ENCODE results near the gene DHX38. TPM values are rescaled to one million over a fixed set of nuclear protein-coding genes. Genes with fewer than 3 reads are reported as not detected.
"Not testable (repeated sequence)": the region's sequence is repeated elsewhere in the genome, so short reads cannot be mapped to it uniquely, and the experiment has no call there.

The DHX38 gene
- total RNA-seq = 10 to 100 TPM; 74.9 to 82.7 TPM

DNA sequence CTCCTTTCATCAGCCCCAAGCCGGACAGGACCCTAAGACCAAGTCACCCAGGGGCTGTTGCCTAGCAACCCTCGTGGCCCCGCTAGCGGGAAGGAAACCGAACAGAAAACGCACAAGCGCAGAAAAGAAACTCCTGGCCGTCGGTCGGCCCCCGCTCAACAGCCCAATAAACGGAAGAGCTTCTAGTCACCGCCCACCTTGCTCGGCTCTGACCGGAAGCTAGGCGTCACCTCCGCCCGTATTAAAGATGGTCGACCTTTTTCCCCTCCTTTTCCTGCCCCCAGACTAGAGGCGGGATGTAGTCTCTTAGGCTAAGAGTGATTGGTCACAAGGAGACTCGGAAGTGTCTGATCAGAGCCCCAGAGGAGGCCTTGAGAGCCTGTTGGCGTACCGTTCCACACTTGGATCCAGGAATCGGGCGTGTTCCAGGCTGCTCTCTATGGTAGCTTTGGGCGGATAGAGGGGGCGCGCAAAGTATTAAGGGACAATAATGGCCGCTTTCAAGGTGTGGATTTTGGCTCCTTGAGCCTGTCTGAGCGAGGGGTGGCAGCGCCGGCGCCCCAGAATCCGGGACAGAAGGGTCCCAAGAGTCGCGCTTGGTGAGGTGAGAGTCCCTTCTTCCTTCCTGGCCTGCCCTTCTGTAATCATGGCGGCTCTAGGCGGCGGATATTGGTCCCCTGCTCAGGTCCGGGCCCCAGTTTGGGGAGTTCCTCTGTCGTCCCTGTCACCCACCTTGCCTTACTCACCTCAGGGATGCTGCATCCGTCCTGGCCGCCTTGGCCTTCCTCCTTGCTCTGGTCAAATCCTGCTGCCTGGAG is at the start of gene DHX38, which contains the start of gene TXNL4B:
TSS of gene DHX38 (plus strand) at position 400 of the 818 bp plus-strand sequence. CDS start 2,311 bp downstream, outside the sequence.
TSS of gene TXNL4B (minus strand) at position 173 of the 818 bp plus-strand sequence. CDS start 2,871 bp downstream, outside the sequence.
- DNase-seq (peak; percentile 91 to 93), ATAC-seq (replicated peaks in 1 of 2) (peak; percentile 97)
- Mint-ChIP-seq H3K36me3 (ENCODE audit: insufficient read depth in 2 of 2) (peaks cover 12 to 25% of the 10 kb centered on the region in 2 donors), H3K4me1 (ENCODE audit: low read depth) (peaks cover 52% of the 10 kb centered on the region), H3K27ac (peak within 1 kb of the TSS; percentile 99), H3K9me3 (no peaks in the 10 kb centered on the region), H3K27me3 (ENCODE audit: low read depth) (no peaks in the 10 kb centered on the region), H3K4me3 (peak within 1 kb of the TSS; percentile 95 to 99)

DNA sequence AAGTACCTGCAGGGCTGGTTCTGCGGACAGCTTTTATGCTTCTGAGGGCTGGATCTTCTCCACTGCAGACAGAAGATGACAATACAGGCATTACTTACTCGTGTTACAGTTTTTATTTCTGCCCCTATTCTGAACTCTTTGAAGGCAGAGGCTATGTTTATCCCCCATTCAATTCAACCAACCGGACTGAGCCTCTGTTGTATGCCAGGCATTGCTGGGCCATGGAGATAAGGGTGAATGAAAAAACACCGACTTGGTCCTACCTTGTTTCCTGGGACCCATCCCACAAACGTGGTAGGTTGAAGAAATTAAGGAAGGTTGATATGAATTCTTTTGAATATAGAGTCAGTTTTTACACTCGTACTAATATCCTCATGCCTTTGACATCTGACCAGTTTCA is 49.4 kb upstream of the DHX38 start:
- Mint-ChIP-seq H3K4me3 (no peak overlapping the region), H3K27ac (no peak overlapping the region), H3K27me3 (ENCODE audit: low read depth) (no peaks in the 10 kb centered on the region), H3K9me3 (peaks cover 0 to 4% of the 10 kb centered on the region in 2 donors), H3K36me3 (ENCODE audit: insufficient read depth in 2 of 2) (peaks cover 0 to 9% of the 10 kb centered on the region in 2 donors), H3K4me1 (ENCODE audit: low read depth) (no peaks in the 10 kb centered on the region)
- ATAC-seq (replicated peaks in 1 of 2) (no peak), DNase-seq (no peak)

DNA sequence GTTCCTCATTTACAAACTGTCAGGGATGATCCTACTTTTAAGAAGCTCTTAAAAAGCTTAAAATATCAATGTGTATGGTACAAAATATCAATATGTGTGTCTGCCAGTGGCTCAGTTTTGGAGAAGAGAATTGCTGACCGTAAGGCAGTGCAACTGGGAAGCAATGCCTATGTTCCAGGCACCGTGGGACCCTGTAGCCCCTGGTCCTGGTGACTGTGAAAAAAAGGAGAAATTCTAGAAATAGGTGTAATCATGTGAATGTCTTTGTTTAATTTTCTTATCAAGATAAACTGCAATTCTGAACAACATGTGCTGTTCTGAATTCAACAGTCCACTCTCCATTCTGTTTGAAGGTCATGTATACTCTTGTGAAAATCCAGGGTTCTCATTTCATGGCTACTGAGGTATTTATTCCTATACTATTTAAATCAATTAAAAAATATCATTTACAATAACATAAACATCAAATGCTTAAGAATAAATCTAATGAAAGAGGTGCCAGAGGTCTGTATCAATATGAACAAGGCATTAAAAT is 48.8 kb upstream of the DHX38 start:
- Mint-ChIP-seq H3K27me3 (ENCODE audit: low read depth) (no peaks in the 10 kb centered on the region), H3K27ac (no peak overlapping the region), H3K4me3 (no peak overlapping the region), H3K4me1 (ENCODE audit: low read depth) (no peaks in the 10 kb centered on the region), H3K36me3 (ENCODE audit: insufficient read depth in 2 of 2) (peaks cover under 1 to 10% of the 10 kb centered on the region in 2 donors), H3K9me3 (peaks cover 1 to 6% of the 10 kb centered on the region in 2 donors)
- DNase-seq (no peak), ATAC-seq (replicated peaks in 1 of 2) (no peak)

DNA sequence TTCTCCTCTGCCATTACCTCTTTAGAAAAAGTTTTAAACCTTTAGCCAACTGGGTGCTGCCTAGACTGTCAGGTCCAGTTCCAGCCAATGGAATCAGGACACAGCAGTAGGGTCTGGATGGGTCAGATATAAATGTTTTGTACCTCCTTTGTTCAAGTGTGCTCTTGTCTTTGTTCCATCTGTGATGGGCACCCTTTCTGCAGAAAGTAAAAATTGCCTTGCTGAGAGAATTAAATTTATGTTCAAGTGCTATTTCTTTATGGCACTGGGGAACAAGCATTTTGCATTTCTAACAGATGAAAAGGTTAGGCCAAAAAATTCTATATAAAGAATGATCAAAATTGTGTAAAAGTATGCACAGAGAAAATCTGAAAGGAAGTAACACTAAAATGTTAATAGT is 44.5 kb upstream of the DHX38 start:
- no peak for ATAC-seq (replicated peaks in 1 of 2)
- Mint-ChIP-seq H3K27me3 (ENCODE audit: low read depth) (no peaks in the 10 kb centered on the region), H3K27ac (no peak overlapping the region), H3K9me3 (peaks cover 2 to 6% of the 10 kb centered on the region in 2 donors), H3K4me3 (no peak overlapping the region), H3K36me3 (ENCODE audit: insufficient read depth in 2 of 2) (peaks cover 3 to 7% of the 10 kb centered on the region in 2 donors), H3K4me1 (ENCODE audit: low read depth) (no peaks in the 10 kb centered on the region)
- no peak for DNase-seq

DNA sequence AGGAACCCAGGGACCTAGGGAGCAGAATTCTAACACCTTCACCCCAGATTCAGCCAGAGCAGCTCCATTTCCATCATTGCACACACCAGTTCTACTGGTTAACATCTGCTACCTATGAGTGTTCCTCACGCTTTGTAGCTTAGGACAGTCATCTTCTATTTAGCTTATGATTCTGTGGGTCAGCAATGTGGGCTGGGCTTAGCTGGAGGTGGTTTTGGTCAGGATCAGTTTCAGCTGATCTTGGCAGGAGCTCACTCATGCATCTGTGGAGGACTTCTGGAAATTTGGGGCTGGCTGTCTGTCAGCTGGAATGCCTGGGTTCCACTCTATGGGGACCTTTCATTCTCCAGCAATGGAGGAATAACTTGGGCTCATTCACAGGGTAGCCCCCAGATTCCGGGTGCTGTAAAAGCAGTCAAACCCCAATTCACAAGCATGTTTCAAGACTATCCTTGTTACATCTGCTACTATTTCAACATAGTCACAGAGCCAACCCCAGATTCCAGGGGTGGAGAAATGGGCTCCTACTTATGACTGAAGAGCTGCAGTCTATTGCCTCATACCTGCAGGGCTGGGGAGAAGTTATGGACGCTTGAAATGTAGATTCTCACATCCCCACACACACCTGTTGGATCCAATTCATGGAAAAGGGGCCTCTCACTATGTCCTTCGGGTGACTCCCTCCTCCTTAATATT is 42.7 kb upstream of the DHX38 start:
- Mint-ChIP-seq H3K36me3 (ENCODE audit: insufficient read depth in 2 of 2) (peaks cover 3 to 7% of the 10 kb centered on the region in 2 donors), H3K4me1 (ENCODE audit: low read depth) (no peaks in the 10 kb centered on the region), H3K27me3 (ENCODE audit: low read depth) (no peaks in the 10 kb centered on the region), H3K27ac (no peak overlapping the region), H3K9me3 (peaks cover 2 to 6% of the 10 kb centered on the region in 2 donors), H3K4me3 (no peak overlapping the region)
- ATAC-seq (replicated peaks in 1 of 2) = no peak
- DNase-seq = no peak

DNA sequence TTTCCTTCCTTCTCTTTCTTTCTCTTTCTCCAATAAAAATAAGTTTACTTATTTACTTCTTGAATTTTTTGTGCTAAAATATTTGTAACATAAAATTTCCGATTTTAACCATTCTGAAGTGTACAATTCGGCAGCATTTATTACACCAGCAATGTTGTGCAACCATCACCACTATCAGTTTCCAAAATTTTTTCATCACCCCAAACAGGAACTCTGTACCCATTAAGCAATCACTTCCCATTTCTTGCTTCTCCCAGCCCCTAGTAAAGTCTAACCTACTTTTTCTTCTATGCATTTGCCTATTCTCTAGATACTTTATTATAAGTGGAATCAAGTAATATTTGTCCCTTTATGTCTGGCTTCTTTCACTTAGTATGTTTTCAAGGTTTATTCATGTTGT is 41.8 kb upstream of the DHX38 start:
- DNase-seq (no peak), ATAC-seq (replicated peaks in 1 of 2) (no peak)
- no peak overlapping the region for H3K27ac Mint-ChIP-seq
- no peak overlapping the region for H3K4me3 Mint-ChIP-seq
- H3K4me1 Mint-ChIP-seq (ENCODE audit: low read depth) = no peaks in the 10 kb centered on the region
- peaks cover 3 to 7% of the 10 kb centered on the region in 2 donors for H3K36me3 Mint-ChIP-seq (ENCODE audit: insufficient read depth in 2 of 2)
- no peaks in the 10 kb centered on the region for H3K27me3 Mint-ChIP-seq (ENCODE audit: low read depth)
- H3K9me3 Mint-ChIP-seq = peaks cover 2 to 6% of the 10 kb centered on the region in 2 donors

DNA sequence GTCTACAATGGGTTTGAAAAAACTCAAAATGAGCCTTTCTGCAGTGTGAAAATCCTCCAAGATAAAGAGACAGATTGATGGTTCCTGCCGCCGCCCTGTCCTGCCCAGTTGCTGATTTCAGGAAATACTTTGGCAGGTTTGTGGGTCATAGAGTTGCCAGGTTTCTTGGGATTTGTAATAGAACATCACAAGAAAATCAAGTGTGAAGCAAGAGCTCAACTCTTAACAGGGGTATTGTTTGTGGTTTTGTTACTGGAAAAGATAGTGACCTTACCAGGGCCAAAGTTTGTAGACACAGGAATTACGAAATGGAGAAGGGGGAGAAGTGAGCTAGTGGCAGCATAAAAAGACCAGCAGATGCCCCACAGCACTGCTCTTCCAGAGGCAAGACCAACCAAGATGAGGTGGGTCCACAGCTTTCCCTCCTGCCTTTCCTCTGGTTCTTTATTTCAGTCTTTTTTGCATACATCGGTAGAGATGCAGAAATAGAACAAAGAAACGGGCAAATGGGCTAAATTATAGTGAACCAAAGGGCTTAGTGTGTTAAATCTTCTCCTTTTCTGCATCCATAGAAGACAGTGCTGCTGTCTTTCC is 39.3 kb upstream of the DHX38 start, which contains the start of gene HP:
TSS of gene HP (plus strand) at position 252 of the 594 bp plus-strand sequence. CDS start at position 400, 148 bp downstream.
- not testable (repeated sequence) for H3K4me1 Mint-ChIP-seq (ENCODE audit: low read depth); H3K27ac Mint-ChIP-seq; DNase-seq; H3K9me3 Mint-ChIP-seq; H3K36me3 Mint-ChIP-seq (ENCODE audit: insufficient read depth in 2 of 2); ATAC-seq (replicated peaks in 1 of 2); H3K27me3 Mint-ChIP-seq (ENCODE audit: low read depth); H3K4me3 Mint-ChIP-seq

DNA sequence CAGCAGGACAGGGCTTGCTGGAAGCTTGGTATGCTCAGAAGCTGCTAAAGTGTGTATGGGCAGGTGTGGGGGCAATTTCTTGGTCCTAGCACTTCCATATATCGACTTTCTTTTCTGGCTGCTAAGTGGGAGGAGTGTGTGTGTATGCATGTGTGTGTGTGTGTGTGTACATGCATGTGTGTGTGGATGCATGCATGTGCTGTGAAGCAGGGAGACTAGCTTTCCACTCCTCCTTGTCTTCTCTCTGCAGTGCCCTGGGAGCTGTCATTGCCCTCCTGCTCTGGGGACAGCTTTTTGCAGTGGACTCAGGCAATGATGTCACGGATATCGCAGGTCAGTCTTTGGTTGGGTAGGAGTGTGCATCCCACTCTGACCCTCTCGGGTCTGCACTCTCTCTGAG is 37.7 kb upstream of the DHX38 start:
- DNase-seq = no peak
- Mint-ChIP-seq H3K4me3 (no peak overlapping the region), H3K9me3 (no peaks in the 10 kb centered on the region), H3K27ac (no peak overlapping the region), H3K4me1 (ENCODE audit: low read depth) (no peaks in the 10 kb centered on the region), H3K27me3 (ENCODE audit: low read depth) (no peaks in the 10 kb centered on the region), H3K36me3 (ENCODE audit: insufficient read depth in 2 of 2) (no peaks in the 10 kb centered on the region)
- no peak for ATAC-seq (replicated peaks in 1 of 2)

DNA sequence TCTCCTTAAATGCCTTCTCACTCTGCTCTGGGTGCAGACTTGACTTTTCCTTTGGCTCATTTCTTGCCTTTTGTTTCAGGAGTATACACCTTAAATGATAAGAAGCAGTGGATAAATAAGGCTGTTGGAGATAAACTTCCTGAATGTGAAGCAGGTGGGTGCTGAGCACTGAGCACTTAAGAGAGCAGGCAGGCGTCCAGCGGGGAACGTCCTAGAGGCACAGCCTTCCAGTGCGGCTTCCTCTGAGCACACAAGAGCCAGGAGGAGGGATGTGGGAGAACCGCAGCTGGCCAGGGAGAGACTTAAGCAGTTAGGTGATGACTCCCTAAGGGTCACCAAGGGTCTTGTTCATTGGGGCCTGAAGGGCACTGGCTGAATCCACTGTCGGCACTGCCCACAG is 36.3 kb upstream of the DHX38 start:
- not testable (repeated sequence) for H3K4me1 Mint-ChIP-seq (ENCODE audit: low read depth); H3K9me3 Mint-ChIP-seq; ATAC-seq (replicated peaks in 1 of 2); DNase-seq; H3K4me3 Mint-ChIP-seq; H3K27ac Mint-ChIP-seq; H3K36me3 Mint-ChIP-seq (ENCODE audit: insufficient read depth in 2 of 2); H3K27me3 Mint-ChIP-seq (ENCODE audit: low read depth)

DNA sequence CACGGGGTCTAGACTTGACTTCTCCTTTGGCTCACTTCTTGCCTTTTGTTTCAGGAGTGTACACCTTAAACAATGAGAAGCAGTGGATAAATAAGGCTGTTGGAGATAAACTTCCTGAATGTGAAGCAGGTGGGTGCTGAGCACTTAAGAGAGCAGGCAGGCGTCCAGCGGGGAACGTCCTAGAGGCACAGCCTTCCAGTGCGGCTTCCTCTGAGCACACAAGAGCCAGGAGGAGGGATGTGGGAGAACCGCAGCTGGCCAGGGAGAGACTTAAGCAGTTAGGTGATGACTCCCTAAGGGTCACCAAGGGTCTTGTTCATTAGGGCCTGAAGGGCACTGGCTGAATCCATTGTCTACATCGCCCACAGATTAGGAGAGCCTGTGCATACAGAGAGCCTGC is 34.6 kb upstream of the DHX38 start:
- H3K27ac Mint-ChIP-seq; H3K4me1 Mint-ChIP-seq (ENCODE audit: low read depth); H3K9me3 Mint-ChIP-seq; H3K27me3 Mint-ChIP-seq (ENCODE audit: low read depth); DNase-seq; ATAC-seq (replicated peaks in 1 of 2); H3K4me3 Mint-ChIP-seq; H3K36me3 Mint-ChIP-seq (ENCODE audit: insufficient read depth in 2 of 2): not testable (repeated sequence)

DNA sequence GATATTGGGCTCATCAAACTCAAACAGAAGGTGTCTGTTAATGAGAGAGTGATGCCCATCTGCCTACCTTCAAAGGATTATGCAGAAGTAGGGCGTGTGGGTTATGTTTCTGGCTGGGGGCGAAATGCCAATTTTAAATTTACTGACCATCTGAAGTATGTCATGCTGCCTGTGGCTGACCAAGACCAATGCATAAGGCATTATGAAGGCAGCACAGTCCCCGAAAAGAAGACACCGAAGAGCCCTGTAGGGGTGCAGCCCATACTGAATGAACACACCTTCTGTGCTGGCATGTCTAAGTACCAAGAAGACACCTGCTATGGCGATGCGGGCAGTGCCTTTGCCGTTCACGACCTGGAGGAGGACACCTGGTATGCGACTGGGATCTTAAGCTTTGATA is 33.2 kb upstream of the DHX38 start:
- Mint-ChIP-seq H3K36me3 (ENCODE audit: insufficient read depth in 2 of 2) (no peaks in the 10 kb centered on the region), H3K27ac (no peak overlapping the region), H3K4me3 (no peak overlapping the region), H3K4me1 (ENCODE audit: low read depth) (no peaks in the 10 kb centered on the region), H3K27me3 (ENCODE audit: low read depth) (no peaks in the 10 kb centered on the region), H3K9me3 (no peaks in the 10 kb centered on the region)
- no peak for ATAC-seq (replicated peaks in 1 of 2)
- no peak for DNase-seq

DNA sequence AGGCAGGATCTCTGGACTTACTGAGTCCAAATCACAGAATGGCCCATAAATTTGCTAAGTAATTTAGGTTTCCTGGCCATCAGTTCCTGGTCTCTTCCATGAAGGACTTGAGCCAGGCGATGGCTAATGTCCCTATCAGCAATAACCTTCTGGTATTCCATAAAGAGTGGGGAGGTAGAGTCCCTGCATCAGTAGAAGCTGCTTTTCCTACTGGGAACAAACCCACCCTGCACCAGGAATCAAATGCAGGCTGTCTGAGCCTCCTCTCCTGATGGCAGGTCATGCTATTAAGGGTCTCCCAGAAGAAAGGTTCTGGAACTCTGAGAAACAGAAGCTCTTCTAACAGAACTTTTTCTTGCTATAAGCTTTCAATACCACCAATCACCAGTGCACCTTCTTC is 32.1 kb upstream of the DHX38 start:
- no peak overlapping the region for H3K27ac Mint-ChIP-seq
- DNase-seq (no peak), ATAC-seq (replicated peaks in 1 of 2) (no peak)
- no peaks in the 10 kb centered on the region for H3K9me3 Mint-ChIP-seq
- H3K27me3 Mint-ChIP-seq (ENCODE audit: low read depth) = no peaks in the 10 kb centered on the region
- H3K36me3 Mint-ChIP-seq (ENCODE audit: insufficient read depth in 2 of 2) = no peaks in the 10 kb centered on the region
- H3K4me1 Mint-ChIP-seq (ENCODE audit: low read depth) = no peaks in the 10 kb centered on the region
- no peak overlapping the region for H3K4me3 Mint-ChIP-seq

DNA sequence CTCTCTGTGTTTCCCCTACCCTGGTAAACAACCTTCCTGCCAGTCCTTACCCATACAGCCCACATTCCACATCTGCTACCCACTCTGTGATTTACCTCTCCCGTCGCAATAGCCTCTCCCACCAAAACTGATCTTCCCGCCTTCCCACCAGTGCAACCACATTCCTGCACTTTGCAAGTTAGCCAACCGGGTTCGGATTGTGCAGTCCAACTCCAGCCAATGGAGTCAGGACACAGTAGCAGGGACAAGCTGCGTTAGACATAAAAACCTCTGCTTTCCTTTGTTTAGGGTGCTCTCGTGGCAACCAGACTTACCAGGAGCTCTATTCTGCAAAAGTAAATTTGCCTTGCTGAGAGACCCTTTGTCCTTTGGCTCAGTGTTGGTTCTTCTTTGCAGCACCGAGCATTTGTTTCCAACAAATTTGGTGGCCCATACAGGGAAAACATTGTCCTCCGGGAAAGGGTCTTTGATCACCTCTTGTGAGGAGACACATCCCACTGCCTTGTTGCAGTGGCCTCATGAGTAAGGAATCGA is 29.2 kb upstream of the DHX38 start:
- no peaks in the 10 kb centered on the region for H3K9me3 Mint-ChIP-seq
- no peak for DNase-seq
- no peaks in the 10 kb centered on the region for H3K36me3 Mint-ChIP-seq (ENCODE audit: insufficient read depth in 2 of 2)
- H3K27me3 Mint-ChIP-seq (ENCODE audit: low read depth) = no peaks in the 10 kb centered on the region
- H3K27ac Mint-ChIP-seq = no peak overlapping the region
- no peak for ATAC-seq (replicated peaks in 1 of 2)
- H3K4me3 Mint-ChIP-seq = no peak overlapping the region
- no peaks in the 10 kb centered on the region for H3K4me1 Mint-ChIP-seq (ENCODE audit: low read depth)
